Endodermal cell (in vitro differentiated cells): ENCODE data around the gene NPEPPS. TPM values are rescaled to one million over a fixed set of nuclear protein-coding genes. Genes with fewer than 3 reads are reported as not detected.

Source experiments
- DNase-seq: peaks from one replicate; pipeline ENCODE4 v3.0.0-alpha.2; 2017
- H3K27ac ChIP-seq: 2 replicates; pipeline ENCODE4 v1.5.1; 2013; ENCODE audit warnings: mild to moderate bottlenecking, low read depth, low read length, moderate library complexity
- H3K27me3 ChIP-seq: 2 replicates; pipeline ENCODE4 v1.6.1; 2013; ENCODE audit warnings: mild to moderate bottlenecking, low read length, moderate library complexity; ENCODE audit not compliant: insufficient read depth, control insufficient read depth, poor library complexity, severe bottlenecking
- H3K36me3 ChIP-seq: 2 replicates; pipeline ENCODE4 v1.7.0; 2013; ENCODE audit warnings: mild to moderate bottlenecking, low read length, moderate library complexity; ENCODE audit not compliant: control insufficient read depth, insufficient read depth
- H3K4me1 ChIP-seq: one replicate; pipeline ENCODE4 v1.7.0; 2013; ENCODE audit warnings: low read length; ENCODE audit not compliant: control insufficient read depth, insufficient read depth
- H3K4me3 ChIP-seq: 2 replicates; pipeline ENCODE4 v1.5.1; 2013; ENCODE audit warnings: mild to moderate bottlenecking, low read length, moderate library complexity
- H3K9ac ChIP-seq: 2 replicates; pipeline ENCODE4 v1.6.1; 2013; ENCODE audit warnings: mild to moderate bottlenecking, low read length, moderate library complexity; ENCODE audit not compliant: poor library complexity, severe bottlenecking; ENCODE audit errors: extremely low read depth
- H3K9me3 ChIP-seq: 2 replicates; pipeline ENCODE4 v1.6.1; 2013; ENCODE audit warnings: mild to moderate bottlenecking, low read length, moderate library complexity; ENCODE audit not compliant: control insufficient read depth
- H3K27ac Mint-ChIP-seq: 2 replicates; pipeline ENCODE4 v1.8.0; 2020; ENCODE audit warnings: mixed read lengths
- H3K27me3 Mint-ChIP-seq: 2 replicates; pipeline ENCODE4 v1.8.0; 2021; ENCODE audit warnings: mild to moderate bottlenecking, mixed read lengths; ENCODE audit not compliant: insufficient read depth
- H3K36me3 Mint-ChIP-seq: 2 replicates; pipeline ENCODE4 v1.8.0; 2020; ENCODE audit warnings: low read depth, mixed read lengths
- H3K4me1 Mint-ChIP-seq: 2 replicates; pipeline ENCODE4 v1.8.0; 2020; ENCODE audit warnings: mixed read lengths
- H3K4me3 Mint-ChIP-seq: 2 replicates; pipeline ENCODE4 v1.8.0; 2020; ENCODE audit warnings: mild to moderate bottlenecking, moderate library complexity, mixed read lengths
- H3K9me3 Mint-ChIP-seq: 2 replicates; pipeline ENCODE4 v1.8.0; 2020; ENCODE audit warnings: mild to moderate bottlenecking, mixed read lengths
- WGBS, 2 experiments: methylation state at CpG; one replicate each; pipeline versions ENCODE4 v1.1.5 to v1.1.7; 2013; ENCODE audit warnings: missing lambda C conversion rate in 2 of 2, mixed read lengths in 1 of 2; ENCODE audit not compliant: insufficient coverage in 1 of 2, insufficient read length in 1 of 2; 5-methylcytosine and 5-hydroxymethylcytosine counted together
- total RNA-seq, 2 donors: library from RNA; stranded (reverse); fragmentation: NEBNext Ultra II Directional in 1 of 2; extraction: Animal tissue kit (Norgen Biotek cat#: 25700) in 1 of 2; gene quantifications; 2 replicates in 1 of 2; 3 replicates in 1 of 2; pipeline ENCODE4 v1.2.1, GENCODE V29; 2021
- TF ChIP-seq, protein P1 (sequence below): fragments of 200-600 bp; sonication (generic); conservative IDR thresholded peaks from 2 replicates; pipeline ENCODE4 v1.5.0; 2021; ENCODE audit warnings: antibody characterized with exemption, mild to moderate bottlenecking

The NPEPPS gene
- total RNA-seq, 2 donors from 2014 or later: 178 to 194 TPM

DNA sequence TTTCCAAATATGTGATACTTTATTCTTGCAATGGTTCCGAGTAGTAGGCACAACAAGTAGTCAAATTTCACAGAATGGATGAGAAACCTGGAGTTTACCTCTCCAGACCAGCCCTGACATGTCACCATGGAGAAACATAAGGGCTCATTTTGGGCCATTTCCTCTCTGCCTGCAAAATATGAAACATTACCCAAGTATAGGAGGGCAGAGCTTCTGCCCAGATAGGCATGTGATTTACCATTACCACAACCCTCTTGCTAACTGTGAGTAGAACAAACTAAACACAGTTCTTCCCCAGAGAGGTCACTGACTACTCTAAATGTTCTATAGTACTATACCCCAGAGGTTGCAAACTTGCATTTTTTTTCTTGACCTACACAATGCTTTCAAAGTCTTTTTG lies 103.1 kb downstream of the NPEPPS start:
- Histone ChIP-seq H3K9ac (no peak overlapping the region), H3K9me3 (no peaks in the 10 kb centered on the region), H3K27ac (no peak overlapping the region), H3K27me3 (no peaks in the 10 kb centered on the region), H3K4me1 (no peaks in the 10 kb centered on the region), H3K4me3 (no peak overlapping the region), H3K36me3 (peaks cover 4% of the 10 kb centered on the region)
- no peaks in the 10 kb centered on the region for H3K4me1 Mint-ChIP-seq
- no peaks in the 10 kb centered on the region for H3K27me3 Mint-ChIP-seq
- no peaks in the 10 kb centered on the region for H3K9me3 Mint-ChIP-seq
- 89 to 100% methylated on average over 1 of the region's 1 CpG for WGBS, 2 experiments
- TF ChIP-seq, protein P1, sequence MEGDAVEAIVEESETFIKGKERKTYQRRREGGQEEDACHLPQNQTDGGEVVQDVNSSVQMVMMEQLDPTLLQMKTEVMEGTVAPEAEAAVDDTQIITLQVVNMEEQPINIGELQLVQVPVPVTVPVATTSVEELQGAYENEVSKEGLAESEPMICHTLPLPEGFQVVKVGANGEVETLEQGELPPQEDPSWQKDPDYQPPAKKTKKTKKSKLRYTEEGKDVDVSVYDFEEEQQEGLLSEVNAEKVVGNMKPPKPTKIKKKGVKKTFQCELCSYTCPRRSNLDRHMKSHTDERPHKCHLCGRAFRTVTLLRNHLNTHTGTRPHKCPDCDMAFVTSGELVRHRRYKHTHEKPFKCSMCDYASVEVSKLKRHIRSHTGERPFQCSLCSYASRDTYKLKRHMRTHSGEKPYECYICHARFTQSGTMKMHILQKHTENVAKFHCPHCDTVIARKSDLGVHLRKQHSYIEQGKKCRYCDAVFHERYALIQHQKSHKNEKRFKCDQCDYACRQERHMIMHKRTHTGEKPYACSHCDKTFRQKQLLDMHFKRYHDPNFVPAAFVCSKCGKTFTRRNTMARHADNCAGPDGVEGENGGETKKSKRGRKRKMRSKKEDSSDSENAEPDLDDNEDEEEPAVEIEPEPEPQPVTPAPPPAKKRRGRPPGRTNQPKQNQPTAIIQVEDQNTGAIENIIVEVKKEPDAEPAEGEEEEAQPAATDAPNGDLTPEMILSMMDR: no peak
- DNase-seq: no peak
- H3K4me3 Mint-ChIP-seq: no peak overlapping the region
- H3K27ac Mint-ChIP-seq: no peak overlapping the region
- H3K36me3 Mint-ChIP-seq: peaks cover 16% of the 10 kb centered on the region

DNA sequence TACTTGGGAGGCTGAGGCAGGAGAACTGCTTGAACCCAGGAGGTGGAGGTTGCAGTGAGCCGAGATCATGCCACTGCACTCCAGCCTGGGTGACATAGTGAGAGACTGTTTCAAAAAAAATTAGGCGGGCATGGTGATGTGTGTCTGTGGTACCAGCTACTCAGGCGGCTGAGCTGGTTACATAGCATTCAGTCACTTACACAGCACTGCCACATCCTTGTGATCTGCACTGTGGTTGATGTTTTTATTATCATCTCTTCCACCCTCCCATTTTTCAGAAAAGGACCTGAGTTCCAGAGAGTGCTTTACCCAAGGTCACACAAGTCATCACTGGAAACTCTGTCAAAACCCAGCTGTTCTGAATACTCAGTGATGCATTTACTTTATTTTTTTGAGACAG lies 104.0 kb downstream of the NPEPPS start:
- Histone ChIP-seq H3K4me3 (no peak overlapping the region), H3K9me3 (no peaks in the 10 kb centered on the region), H3K27me3 (no peaks in the 10 kb centered on the region), H3K4me1 (no peaks in the 10 kb centered on the region), H3K9ac (no peak overlapping the region), H3K36me3 (peaks cover 4% of the 10 kb centered on the region), H3K27ac (no peak overlapping the region)
- DNase-seq: no peak
- TF ChIP-seq, protein P1: no peak
- 94 to 96% methylated on average over 2 to 3 of the region's 3 CpGs for WGBS, 2 experiments
- no peak overlapping the region for H3K27ac Mint-ChIP-seq
- H3K4me1 Mint-ChIP-seq: no peaks in the 10 kb centered on the region
- H3K27me3 Mint-ChIP-seq: no peaks in the 10 kb centered on the region
- H3K9me3 Mint-ChIP-seq: no peaks in the 10 kb centered on the region
- H3K4me3 Mint-ChIP-seq: no peak overlapping the region
- H3K36me3 Mint-ChIP-seq: peaks cover 16% of the 10 kb centered on the region

DNA sequence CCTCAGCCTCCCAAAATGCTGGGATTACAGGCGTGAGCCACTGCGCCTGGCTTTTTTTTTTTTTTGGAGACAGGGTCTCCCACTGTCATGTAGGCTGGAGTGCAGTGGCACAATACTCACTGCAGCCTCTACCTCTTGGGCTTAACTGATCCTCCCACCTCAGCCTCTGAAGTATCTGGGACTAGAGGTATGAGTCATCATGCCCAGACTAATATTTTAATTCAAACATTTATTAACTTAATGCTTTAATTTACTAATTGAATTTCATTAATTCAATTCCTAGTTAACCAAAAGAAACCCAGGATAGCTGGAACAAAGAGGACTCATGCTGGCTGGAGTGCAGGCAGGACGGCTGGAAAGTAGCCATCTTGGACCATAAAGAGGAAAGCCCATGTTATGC lies 104.8 kb downstream of the NPEPPS start:
- H3K9me3 Mint-ChIP-seq: no peaks in the 10 kb centered on the region
- no peaks in the 10 kb centered on the region for H3K4me1 Mint-ChIP-seq
- H3K36me3 Mint-ChIP-seq: peaks cover 16% of the 10 kb centered on the region
- Histone ChIP-seq H3K4me1 (no peaks in the 10 kb centered on the region), H3K27me3 (no peaks in the 10 kb centered on the region), H3K9ac (no peak overlapping the region), H3K9me3 (no peaks in the 10 kb centered on the region), H3K36me3 (peaks cover 4% of the 10 kb centered on the region), H3K4me3 (no peak overlapping the region), H3K27ac (no peak overlapping the region)
- no peak overlapping the region for H3K4me3 Mint-ChIP-seq
- 87 to 100% methylated on average over 1 to 3 of the region's 3 CpGs for whole genome bisulfite sequencing, 2 experiments
- TF ChIP-seq, protein P1: no peak
- no peaks in the 10 kb centered on the region for H3K27me3 Mint-ChIP-seq
- DNase-seq: no peak
- no peak overlapping the region for H3K27ac Mint-ChIP-seq
